IMR-90 (cell line): Measurements from ENCODE around the gene GNL3. TPM values are rescaled to one million over a fixed set of nuclear protein-coding genes. Genes with fewer than 3 reads are reported as not detected.

Experiments
- ATAC-seq: fragments of 200-7000 bp; cut with Tn5 transposase; 2 replicates; pipeline ENCODE4 v1.9.1; 2020; ENCODE audit warnings: low read depth, mild to moderate bottlenecking, moderate library complexity
- BruUV-seq: library from RNA; stranded (reverse); fragments of 400-500 nt; replicated peaks from 2 replicates; lab custom pipeline; 2021; lab: Mats Ljungman, UMichigan
- CTCF ChIA-PET: fragments of 300-600 bp; formaldehyde crosslinking; extraction: SDS; loops from one replicate; lab custom pipeline; 2021; ENCODE audit warnings: antibody characterized with exemption; lab: Yijun Ruan, JAX
- POLR2A ChIA-PET: fragments of 300-600 bp; sonication (Branson Sonifier 250); formaldehyde crosslinking; loops from one replicate; lab custom pipeline; 2022; ENCODE audit warnings: antibody characterized with exemption; ENCODE audit not compliant: unreplicated experiment; lab: Charles Lee
- DNase-seq: peaks from one replicate; pipeline ENCODE4 v3.0.0; 2013
- H2AFZ ChIP-seq: replicated peaks from 2 replicates; pipeline ENCODE3; 2013; ENCODE audit warnings: low read length, mild to moderate bottlenecking; ENCODE audit not compliant: poor library complexity
- H2AK5ac ChIP-seq: 2 replicates; pipeline ENCODE4 v1.6.1; 2013; ENCODE audit warnings: low read depth, low read length, inconsistent platforms
- H2AK9ac ChIP-seq: replicated peaks from 2 replicates; pipeline ENCODE3; 2013; ENCODE audit warnings: mild to moderate bottlenecking, low read depth, low read length, moderate library complexity; ENCODE audit not compliant: poor library complexity
- H2BK120ac ChIP-seq: 2 replicates; pipeline ENCODE4 v1.6.1; 2013; ENCODE audit warnings: low read depth, low read length, inconsistent platforms
- H2BK15ac ChIP-seq: 3 replicates; pipeline ENCODE4 v1.6.1; 2013; ENCODE audit warnings: low read depth, low read length, inconsistent platforms
- H2BK20ac ChIP-seq: 2 replicates; pipeline ENCODE4 v1.6.1; 2013; ENCODE audit warnings: low read depth, mild to moderate bottlenecking, inconsistent platforms, low read length, moderate library complexity
- H2BK5ac ChIP-seq: 2 replicates; pipeline ENCODE4 v1.6.1; 2013; ENCODE audit warnings: mild to moderate bottlenecking, low read depth, low read length, inconsistent platforms; ENCODE audit not compliant: poor library complexity, severe bottlenecking
- H3K14ac ChIP-seq: replicated peaks from 2 replicates; pipeline ENCODE4 v1.6.1; 2013; ENCODE audit warnings: low read depth, low read length, inconsistent platforms
- H3K18ac ChIP-seq: 2 replicates; pipeline ENCODE4 v1.6.1; 2013; ENCODE audit warnings: low read depth, low read length, control low read depth
- H3K23ac ChIP-seq: 2 replicates; pipeline ENCODE4 v1.6.1; 2013; ENCODE audit warnings: low read depth, low read length, inconsistent platforms
- H3K27ac ChIP-seq: 2 replicates; pipeline ENCODE4 v1.5.1; 2013; ENCODE audit warnings: mild to moderate bottlenecking, control low read depth, low read length; ENCODE audit not compliant: insufficient read depth
- H3K27me3 ChIP-seq: 2 replicates; pipeline ENCODE4 v1.6.1; 2013; ENCODE audit warnings: low read length; ENCODE audit not compliant: control insufficient read depth, insufficient read depth
- H3K36me3 ChIP-seq: 2 replicates; pipeline ENCODE4 v1.6.1; 2013; ENCODE audit warnings: low read length, mixed read lengths; ENCODE audit not compliant: control insufficient read depth, insufficient read depth
- H3K4ac ChIP-seq: 2 replicates; pipeline ENCODE4 v1.6.1; 2013; ENCODE audit warnings: low read depth, low read length, inconsistent platforms
- H3K4me1 ChIP-seq: 2 replicates; pipeline ENCODE4 v1.6.1; 2013; ENCODE audit warnings: low read length, mixed read lengths; ENCODE audit not compliant: control insufficient read depth, insufficient read depth
- H3K4me2 ChIP-seq: 2 replicates; pipeline ENCODE4 v1.6.1; 2013; ENCODE audit warnings: low read depth, mild to moderate bottlenecking, control low read depth, low read length, moderate library complexity
- H3K4me3 ChIP-seq: 2 replicates; pipeline ENCODE4 v1.5.1; 2013; ENCODE audit warnings: low read depth, mild to moderate bottlenecking, control low read depth, low read length, moderate library complexity; ENCODE audit not compliant: insufficient read depth
- H3K56ac ChIP-seq: 2 replicates; pipeline ENCODE4 v1.6.1; 2013; ENCODE audit warnings: low read length, inconsistent platforms; ENCODE audit not compliant: insufficient read depth; ENCODE audit errors: extremely low read depth
- H3K79me1 ChIP-seq, 2 experiments: 2 replicates each; pipeline ENCODE4 v1.6.1; 2013; ENCODE audit warnings: low read length in 2 of 2, inconsistent platforms in 1 of 2, low read depth in 1 of 2
- H3K9ac ChIP-seq: 2 replicates; pipeline ENCODE4 v1.6.1; 2013; ENCODE audit warnings: low read depth, low read length, control low read depth
- H3K9me1 ChIP-seq: 2 replicates; pipeline ENCODE4 v1.6.1; 2013; ENCODE audit warnings: low read length, inconsistent platforms; ENCODE audit not compliant: insufficient read depth
- H3K9me3 ChIP-seq: 2 replicates; pipeline ENCODE4 v1.6.1; 2013; ENCODE audit warnings: low read length; ENCODE audit not compliant: control insufficient read depth, insufficient read depth
- H4K20me1 ChIP-seq: 2 replicates; pipeline ENCODE4 v1.6.1; 2013; ENCODE audit warnings: low read length, inconsistent platforms; ENCODE audit not compliant: insufficient read depth
- H4K5ac ChIP-seq: 2 replicates; pipeline ENCODE4 v1.6.1; 2013; ENCODE audit warnings: mild to moderate bottlenecking, low read depth, low read length, control low read depth
- H4K8ac ChIP-seq, 2 experiments: 2 replicates each; pipeline ENCODE4 v1.6.1; 2013; ENCODE audit warnings: low read depth in 2 of 2, low read length in 2 of 2, control low read depth in 1 of 2, inconsistent platforms in 1 of 2
- H4K91ac ChIP-seq: 2 replicates; pipeline ENCODE4 v1.6.1; 2013; ENCODE audit warnings: low read depth, low read length, inconsistent platforms; ENCODE audit not compliant: insufficient read depth
- CEBPB ChIP-seq: IDR thresholded peaks from 2 replicates; pipeline ENCODE4 v1.6.1; 2012; ENCODE audit warnings: low read depth, low read length, improper control_type of control experiment
- FOS ChIP-seq: fragments of 150-350 bp; IDR thresholded peaks from 2 replicates; pipeline ENCODE4 v1.6.1; 2016; ENCODE audit warnings: low read depth, low read length
- RAD21 ChIP-seq: IDR thresholded peaks from 2 replicates; pipeline ENCODE4 v1.6.1; 2012; ENCODE audit warnings: low read length, improper control_type of control experiment
- RFX5 ChIP-seq: IDR thresholded peaks from 2 replicates; pipeline ENCODE4 v1.8.0; 2012; ENCODE audit warnings: low read depth, mild to moderate bottlenecking, low read length, moderate library complexity
- SMC3 ChIP-seq: fragments of 150-350 bp; IDR thresholded peaks from 2 replicates; pipeline ENCODE4 v1.6.1; 2016; ENCODE audit warnings: low read depth, mild to moderate bottlenecking, antibody characterized with exemption, low read length, moderate library complexity
- WGBS, 2 experiments: methylation state at CpG; one replicate each; pipeline versions ENCODE4 v1.1.5 to v1.1.7; 2013; ENCODE audit warnings: missing lambda C conversion rate in 2 of 2; ENCODE audit not compliant: insufficient read length in 1 of 2; ENCODE audit errors: extremely low coverage in 2 of 2; 5-methylcytosine and 5-hydroxymethylcytosine counted together
- dilution Hi-C: fragments of 300-500 bp; cut with HindIII; formaldehyde crosslinking; loops from one replicate; pipeline ENCODE4 v1.14.3; 2018; ENCODE audit warnings: low sequenced_read_pairs; ENCODE audit not compliant: unreplicated experiment
- in situ Hi-C: fragments of 300-500 bp; cut with MboI; formaldehyde crosslinking; loops from 3 replicates; pipeline ENCODE4 v1.14.3; 2019; ENCODE audit warnings: low sequenced_read_pairs, inconsistent platforms, mixed read lengths
- intact Hi-C: fragments of 100-400 bp; cut with micrococcal nuclease; formaldehyde crosslinking; loops from 2 replicates; pipeline ENCODE4 v1.10.0; 2022
- polyA plus RNA-seq, 3 experiments: library from polyadenylated mRNA; depleted of rRNA; stranded (reverse); fragments of >200 nt; gene quantifications; 2 replicates each; pipeline ENCODE4 v1.2.3, GENCODE V29; 2012; ENCODE audit warnings: low replicate concordance in 1 of 3
- total RNA-seq: library from RNA; depleted of rRNA; stranded (reverse); fragments of >200 nt; gene quantifications from 2 replicates; pipeline ENCODE4 v1.2.3, GENCODE V29; 2012
- TF ChIP-seq, protein P1 (sequence below): fragments of 150-350 bp; IDR thresholded peaks from 2 replicates; pipeline ENCODE4 v1.6.1; 2017; ENCODE audit warnings: mild to moderate bottlenecking, antibody characterized with exemption, low read length, low read depth

Gene GNL3
- total and polyA plus RNA-seq, 2 of the 4 experiments (the other 2 are of a cell fraction): 66.0 to 90.4 TPM

DNA sequence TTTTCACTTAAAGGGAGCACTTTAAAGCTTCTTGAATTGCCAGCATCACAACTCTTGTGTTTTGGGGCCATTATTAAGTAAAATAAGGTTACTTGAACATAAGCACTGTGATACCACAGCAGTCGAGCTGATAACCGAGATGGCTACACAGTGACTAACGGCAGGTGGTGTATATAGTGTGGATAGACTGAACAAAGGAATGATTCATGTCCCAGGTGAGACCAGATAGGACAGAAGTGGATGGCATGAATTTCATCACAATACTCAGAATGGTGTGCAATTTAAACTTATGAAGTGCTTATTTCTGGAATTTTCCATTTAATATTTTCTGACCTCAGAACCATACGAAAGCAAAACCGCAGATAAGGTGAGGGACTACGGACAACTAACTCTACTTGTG, 40.3 kb upstream of the GNL3 start:
- Histone ChIP-seq H3K4me3 (no peak overlapping the region), H2AFZ (no peak overlapping the region), H3K14ac (no peak overlapping the region), H3K9me1 (peaks cover 7% of the 10 kb centered on the region), H3K23ac (no peak overlapping the region), H3K4me2 (no peak overlapping the region), H4K20me1 (no peaks in the 10 kb centered on the region), H3K9ac (no peak overlapping the region), H3K27ac (no peak overlapping the region), H3K9me3 (no peaks in the 10 kb centered on the region), H4K5ac (no peak overlapping the region), H2BK120ac (no peak overlapping the region), H3K56ac (no peak overlapping the region), H3K79me1 (peaks cover 8 to 20% of the 10 kb centered on the region in 2 experiments), H2AK5ac (no peak overlapping the region), H3K4me1 (peaks cover 8% of the 10 kb centered on the region; the same call in 1 of the 2 replicates), H2BK20ac (no peak overlapping the region), H2AK9ac (no peak overlapping the region), H3K36me3 (peaks cover 44% of the 10 kb centered on the region), H2BK5ac (no peak overlapping the region), H4K91ac (no peak overlapping the region), H3K27me3 (no peaks in the 10 kb centered on the region), H3K4ac (no peak overlapping the region), H3K18ac (no peak overlapping the region), H2BK15ac (no peak overlapping the region), H4K8ac (no peak overlapping the region)
- no TSS peak for BruUV-seq
- DNase-seq: no peak
- ChIA-PET POLR2A (no interaction called here), CTCF (no interaction called here)
- WGBS, 2 experiments: no CpG with 5 or more reads among the region's 6 CpGs
- TF ChIP-seq RFX5 (no peak), FOS (no peak), SMC3 (no peak), CEBPB (no peak), RAD21 (no peak)
- TF ChIP-seq, protein P1, sequence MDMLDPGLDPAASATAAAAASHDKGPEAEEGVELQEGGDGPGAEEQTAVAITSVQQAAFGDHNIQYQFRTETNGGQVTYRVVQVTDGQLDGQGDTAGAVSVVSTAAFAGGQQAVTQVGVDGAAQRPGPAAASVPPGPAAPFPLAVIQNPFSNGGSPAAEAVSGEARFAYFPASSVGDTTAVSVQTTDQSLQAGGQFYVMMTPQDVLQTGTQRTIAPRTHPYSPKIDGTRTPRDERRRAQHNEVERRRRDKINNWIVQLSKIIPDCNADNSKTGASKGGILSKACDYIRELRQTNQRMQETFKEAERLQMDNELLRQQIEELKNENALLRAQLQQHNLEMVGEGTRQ: no peak
- intact Hi-C loops (no loop called here), in situ Hi-C loops (no loop called here), dilution Hi-C loops (no loop called here)
- no peak for ATAC-seq
